NCI-H748 treated with DMSO at 0.1 percent for 48 hours (cell line): Measurements from ENCODE around the gene CAMKK1.

Experiments
- DNase-seq: peaks from one replicate; lab custom pipeline; 2025; lab: John Stamatoyannopoulos, UW

CAMKK1 gene

GRCh38 chr17:3917391-3917931, 24.6 kb upstream of the CAMKK1 start:
- DNase-seq = no peak

GRCh38 chr17:3916825-3917224, 24.0 kb upstream of the CAMKK1 start:
- DNase-seq = no peak

DNA sequence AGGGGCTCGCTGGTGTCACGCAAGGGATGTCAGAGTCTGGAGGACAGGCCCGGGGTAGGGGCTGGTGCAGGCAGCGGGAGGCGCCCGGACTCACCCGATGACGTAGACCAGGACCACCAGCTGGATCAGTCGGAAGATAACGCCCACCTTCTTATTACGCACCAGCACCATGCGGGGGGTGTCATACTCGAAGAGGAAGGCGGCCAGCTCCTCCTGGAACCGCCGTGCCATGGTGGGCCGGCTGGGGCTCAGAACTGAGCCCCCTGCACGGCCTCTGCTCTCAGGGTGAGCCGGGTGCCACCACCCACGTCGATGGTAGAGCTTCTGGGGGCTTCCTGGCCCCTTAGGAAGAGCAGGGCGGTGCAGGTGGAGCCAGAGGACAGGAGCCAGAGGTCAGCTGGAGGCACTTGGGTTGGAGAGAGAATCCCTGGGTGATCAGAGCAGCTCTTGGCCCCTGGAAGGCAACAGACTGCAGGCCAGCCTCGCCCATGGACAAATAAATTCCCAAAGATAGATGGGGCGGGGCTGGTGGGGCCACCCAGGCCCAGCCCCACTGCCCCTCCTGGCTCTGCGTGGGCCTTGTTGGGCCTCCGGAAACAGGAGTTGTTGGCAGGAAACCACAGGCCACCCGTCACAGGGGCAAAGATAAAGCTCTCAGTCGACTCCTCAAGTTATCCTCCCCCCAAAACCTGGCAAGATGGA, 23.3 kb upstream of the CAMKK1 start, which contains the start of gene P2RX1:
Gene P2RX1, minus strand, starts transcription at position 471 of the 702 bp plus-strand sequence. Its CDS starts 240 bp downstream, at position 231.
- DNase-seq = no peak

DNA sequence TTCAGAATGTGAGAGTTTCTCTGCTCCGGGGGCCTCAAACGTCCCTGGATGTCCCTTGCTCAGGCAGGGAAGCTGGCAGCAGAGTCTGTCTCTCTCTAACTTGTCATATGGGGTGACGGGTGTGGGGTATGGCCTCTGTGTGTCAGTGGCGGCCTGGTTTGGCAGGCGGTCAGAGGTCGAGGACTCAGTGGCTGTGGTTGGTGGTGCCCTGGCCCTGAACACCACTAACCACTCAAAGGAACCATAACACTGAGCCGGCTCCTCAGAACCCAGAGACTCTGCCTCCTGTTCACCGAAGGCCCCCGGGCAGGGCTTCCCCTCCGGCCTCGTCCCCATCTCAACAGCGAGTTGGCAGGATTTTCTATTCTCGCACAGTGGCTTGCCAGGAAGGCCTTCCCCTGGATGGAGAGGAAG, 22.7 kb upstream of the CAMKK1 start:
- DNase-seq = no peak

GRCh38 chr17:3914312-3914670, 21.4 kb upstream of the CAMKK1 start:
- DNase-seq = no peak

GRCh38 chr17:3913531-3914311, 20.9 kb upstream of the CAMKK1 start:
- DNase-seq = peak; percentile 35

- no peak for DNase-seq
These were observed 20.0 kb upstream of the CAMKK1 start for GRCh38 chr17:3912827-3913226.

DNA sequence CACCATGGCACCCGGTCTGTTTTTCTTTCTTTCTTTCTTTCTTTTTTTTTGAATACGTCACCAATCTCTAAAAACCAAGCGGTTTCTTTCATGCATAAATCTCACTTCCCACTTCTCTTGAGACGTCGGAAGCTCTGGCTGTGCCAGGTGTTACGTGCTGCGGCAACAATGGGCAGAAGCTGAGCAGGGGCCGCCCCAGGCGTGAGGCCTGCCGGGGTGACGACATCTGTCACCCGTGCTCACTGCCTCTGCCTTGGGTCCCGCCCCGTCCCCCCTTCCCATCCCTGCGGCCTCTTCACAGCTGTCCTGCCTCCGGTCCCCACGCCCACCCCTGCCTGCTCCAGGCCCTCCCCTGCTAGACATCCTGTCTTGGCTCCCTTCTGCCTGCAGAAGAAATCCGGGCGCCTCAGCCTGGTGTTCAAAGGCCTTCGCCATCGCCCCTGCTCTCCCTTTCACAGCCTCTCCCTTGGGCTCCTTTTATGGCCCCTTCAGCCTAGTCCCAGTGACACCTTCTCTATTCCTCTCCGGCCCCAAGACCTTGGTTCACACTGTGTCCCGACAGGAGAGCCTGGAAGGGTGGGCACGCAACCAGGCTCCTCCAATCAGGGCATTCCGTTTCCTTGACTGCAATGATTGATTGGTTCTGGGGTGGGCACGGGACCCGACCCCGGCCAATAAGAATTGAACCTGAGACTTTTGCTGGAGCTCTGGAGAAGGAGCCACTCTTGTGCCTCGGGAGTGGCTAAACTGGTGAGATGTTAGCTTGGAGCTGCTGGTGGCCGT, 18.6 kb upstream of the CAMKK1 start:
- DNase-seq = no peak

GRCh38 chr17:3910420-3911270, 17.8 kb upstream of the CAMKK1 start:
- no peak for DNase-seq

DNA sequence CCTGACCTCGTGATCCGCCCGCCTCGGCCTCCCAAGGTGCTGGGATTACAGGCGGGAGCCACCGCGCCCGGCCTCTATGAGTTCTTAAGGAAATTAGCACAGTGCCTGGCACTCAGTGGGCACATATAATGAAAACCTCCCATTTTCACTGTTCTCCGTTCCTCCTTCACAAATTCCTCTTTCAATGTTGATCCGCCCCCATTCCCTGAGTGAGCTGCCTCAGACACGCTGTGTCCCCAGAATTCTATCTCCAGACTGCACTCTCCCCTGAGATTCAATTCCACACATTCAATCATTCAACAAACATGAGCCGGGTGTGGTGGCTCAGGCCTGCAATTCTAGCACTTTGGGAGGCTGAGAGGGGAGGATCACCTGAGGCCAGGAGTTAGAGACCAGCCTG, 16.4 kb upstream of the CAMKK1 start:
- no peak for DNase-seq

GRCh38 chr17:3907483-3908216, 14.8 kb upstream of the CAMKK1 start:
- no peak for DNase-seq

GRCh38 chr17:3906881-3907280, 14.0 kb upstream of the CAMKK1 start:
- DNase-seq = no peak

GRCh38 chr17:3905017-3905520, 12.2 kb upstream of the CAMKK1 start:
- no peak for DNase-seq

GRCh38 chr17:3904501-3904900, 11.6 kb upstream of the CAMKK1 start:
- no peak for DNase-seq

GRCh38 chr17:3903881-3904290, 11.0 kb upstream of the CAMKK1 start:
- DNase-seq = no peak

DNA sequence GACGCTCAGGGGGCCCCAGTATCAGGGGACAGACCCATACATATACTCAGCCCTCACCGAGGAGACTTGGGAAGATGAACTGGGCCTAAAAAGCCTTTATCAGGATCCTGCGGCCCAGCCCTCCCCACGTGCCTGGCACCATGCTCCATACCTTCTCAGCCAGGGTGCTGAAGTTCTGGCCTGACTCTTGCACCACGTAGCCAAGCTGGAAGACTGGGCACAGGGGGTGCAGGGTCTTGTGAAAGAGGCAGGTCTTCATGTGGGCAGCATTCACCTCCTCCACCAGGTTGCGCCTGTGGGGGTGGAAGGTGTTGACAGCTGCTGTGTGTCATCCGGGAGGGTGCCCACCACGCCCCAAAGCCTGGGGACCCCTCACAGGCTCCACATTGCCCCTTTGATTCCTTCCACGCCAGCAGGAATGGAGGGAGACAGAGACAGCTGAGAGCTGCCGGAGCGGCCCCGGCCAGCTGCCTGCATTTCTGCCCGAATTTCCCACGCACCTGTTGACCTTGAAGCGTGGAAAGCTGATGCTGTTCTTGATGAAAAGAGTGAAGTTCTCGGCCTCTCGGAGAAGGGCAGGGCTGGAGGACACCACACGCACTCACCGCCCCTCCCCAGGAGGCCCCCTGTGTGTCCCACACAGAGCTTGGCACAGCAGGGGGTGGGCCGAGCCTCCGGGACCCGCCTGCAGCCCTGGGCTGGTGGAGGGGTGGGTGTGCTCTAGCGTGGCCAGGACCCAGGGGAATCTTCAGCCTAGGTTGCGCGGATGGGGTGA, 10.4 kb upstream of the CAMKK1 start:
- DNase-seq = no peak

DNA sequence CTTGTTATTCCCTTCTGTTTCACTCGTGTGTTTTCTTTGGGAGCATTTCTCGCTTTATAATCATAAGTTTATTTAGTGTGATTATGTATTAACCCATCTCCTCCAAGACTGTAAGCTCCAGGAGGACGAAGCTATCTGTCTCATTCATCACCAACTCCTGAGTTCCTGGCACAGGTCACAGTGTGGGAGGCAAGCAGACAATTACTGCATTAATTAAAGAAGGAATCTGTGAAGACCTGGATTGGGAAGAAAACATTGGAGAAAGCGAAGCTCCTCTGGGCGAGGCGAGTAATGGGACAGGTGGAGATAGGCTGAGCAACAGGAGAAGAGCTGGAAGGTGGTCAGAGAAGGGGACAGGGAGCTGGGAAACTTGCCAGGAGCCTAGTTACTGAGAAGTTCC, 7.8 kb upstream of the CAMKK1 start:
- no peak for DNase-seq

DNA sequence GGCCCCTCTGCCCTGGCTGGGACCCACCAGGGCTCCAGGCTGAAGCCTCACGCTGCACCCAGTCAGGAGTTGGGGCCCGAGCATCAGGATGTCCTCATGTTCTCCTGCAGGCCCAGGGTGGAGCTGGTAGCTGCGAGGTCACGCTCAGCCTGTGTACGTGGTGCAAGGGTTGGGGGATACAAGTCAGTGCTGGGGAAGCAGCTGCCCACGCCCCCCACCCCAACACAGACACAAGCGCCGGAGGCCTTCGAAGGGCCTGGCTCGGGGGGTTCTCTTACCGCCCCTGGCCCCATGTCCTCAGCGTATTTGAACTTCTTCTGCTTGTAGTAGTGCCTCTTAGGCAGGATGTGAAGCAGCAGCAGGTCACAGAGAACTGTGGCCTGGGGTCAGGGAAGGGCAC, 4.9 kb upstream of the CAMKK1 start:
- no peak for DNase-seq

GRCh38 chr17:3896968-3897235, 4.0 kb upstream of the CAMKK1 start:
- DNase-seq = no peak
